DOHH2 (cell line): ENCODE measurements around the gene SLC44A1.
"Not testable (repeated sequence)": the region's sequence is repeated elsewhere in the genome, so short reads cannot be mapped to it uniquely, and the experiment has no call there.

Experiments
- H3F3A ChIP-seq: fragments of 200-600 bp; sonication (generic), shearing (Covaris generic); 2 replicates; pipeline ENCODE4 v1.6.0; 2016; ENCODE audit warnings: antibody characterized with exemption, mild to moderate bottlenecking; ENCODE audit not compliant: control insufficient read depth, insufficient read depth
- H3K27ac ChIP-seq: fragments of 200-600 bp; sonication (generic); 2 replicates; pipeline ENCODE4 v1.5.1; 2014; ENCODE audit warnings: low read depth, mild to moderate bottlenecking, low read length, moderate library complexity
- H3K27me3 ChIP-seq: fragments of 200-600 bp; sonication (generic); 2 replicates; pipeline ENCODE4 v1.6.1; 2014; ENCODE audit warnings: mild to moderate bottlenecking, low read length, mixed read lengths; ENCODE audit not compliant: control insufficient read depth
- H3K36me3 ChIP-seq: fragments of 200-600 bp; sonication (generic); 2 replicates; pipeline ENCODE4 v1.6.1; 2014; ENCODE audit warnings: mild to moderate bottlenecking, low read length, moderate library complexity, mixed read lengths; ENCODE audit not compliant: control insufficient read depth
- H3K4me1 ChIP-seq: fragments of 200-600 bp; sonication (generic); 2 replicates; pipeline ENCODE4 v1.6.1; 2014; ENCODE audit warnings: mild to moderate bottlenecking, low read length, mixed read lengths; ENCODE audit not compliant: control insufficient read depth
- H3K4me2 ChIP-seq: fragments of 200-600 bp; sonication (generic); 2 replicates; pipeline ENCODE4 v1.6.0; 2014; ENCODE audit warnings: mild to moderate bottlenecking, low read length, moderate library complexity
- H3K4me3 ChIP-seq: fragments of 200-600 bp; sonication (generic); 2 replicates; pipeline ENCODE4 v1.5.1; 2014; ENCODE audit warnings: mild to moderate bottlenecking, low read length, mixed read lengths
- H3K79me2 ChIP-seq: fragments of 200-600 bp; sonication (generic); 2 replicates; pipeline ENCODE4 v1.6.1; 2014; ENCODE audit warnings: mild to moderate bottlenecking, low read length, mixed read lengths; ENCODE audit not compliant: control insufficient read depth
- H3K9me2 ChIP-seq: fragments of 200-600 bp; sonication (generic); replicated peaks from 2 replicates; pipeline ENCODE4 v1.6.1; 2014; ENCODE audit warnings: mild to moderate bottlenecking, low read length, mixed read lengths; ENCODE audit not compliant: control insufficient read depth
- H3K9me3 ChIP-seq: fragments of 200-600 bp; sonication (generic); 2 replicates; pipeline ENCODE4 v1.6.1; 2014; ENCODE audit warnings: antibody characterized with exemption, low read length, mixed read lengths; ENCODE audit not compliant: control insufficient read depth, insufficient read depth
- H4K20me1 ChIP-seq: fragments of 200-600 bp; sonication (generic); 2 replicates; pipeline ENCODE4 v1.6.0; 2014; ENCODE audit warnings: low read depth, mild to moderate bottlenecking, antibody characterized with exemption, low read length, moderate library complexity; ENCODE audit not compliant: control insufficient read depth, insufficient read depth
- CTCF ChIP-seq: fragments of 200-600 bp; sonication (generic); IDR thresholded peaks from one replicate; pipeline ENCODE4 v1.5.1; 2014; ENCODE audit warnings: antibody characterized with exemption, mild to moderate bottlenecking, low read depth, low read length; ENCODE audit not compliant: poor library complexity, severe bottlenecking
- EZH2phosphoT487 ChIP-seq: fragments of 200-600 bp; sonication (generic); IDR thresholded peaks from 2 replicates; pipeline ENCODE4 v1.6.1; 2017; ENCODE audit warnings: borderline replicate concordance, mild to moderate bottlenecking, antibody characterized with exemption, low read length, moderate library complexity, mixed read lengths

SLC44A1 gene

GRCh38 chr9:105254226-105254625 is 9.8 kb downstream of the SLC44A1 start:
- Histone ChIP-seq H4K20me1 (no peaks in the 10 kb centered on the region), H3F3A (peaks cover 5% of the 10 kb centered on the region), H3K9me3 (no peaks in the 10 kb centered on the region), H3K4me3 (no peak overlapping the region), H3K36me3 (no peaks in the 10 kb centered on the region), H3K4me2 (no peak overlapping the region), H3K27me3 (no peaks in the 10 kb centered on the region), H3K4me1 (peaks cover 35% of the 10 kb centered on the region), H3K27ac (no peak overlapping the region), H3K9me2 (no peaks in the 10 kb centered on the region), H3K79me2 (peaks cover 70% of the 10 kb centered on the region)
- no peak for TF ChIP-seq EZH2phosphoT487
- TF ChIP-seq CTCF: no peak

- H3K4me3 ChIP-seq: no peak overlapping the region
- H3K9me3 ChIP-seq: no peaks in the 10 kb centered on the region
- no peaks in the 10 kb centered on the region for H3K27me3 ChIP-seq
- H4K20me1 ChIP-seq: no peaks in the 10 kb centered on the region
- no peak overlapping the region for H3K27ac ChIP-seq
- no peak overlapping the region for H3K4me2 ChIP-seq
- H3K9me2 ChIP-seq: no peaks in the 10 kb centered on the region
- peaks cover 47% of the 10 kb centered on the region for H3K4me1 ChIP-seq
- H3F3A ChIP-seq: peaks cover 7% of the 10 kb centered on the region
- H3K36me3 ChIP-seq: no peaks in the 10 kb centered on the region
- H3K79me2 ChIP-seq: peaks cover 69% of the 10 kb centered on the region
- TF ChIP-seq EZH2phosphoT487: no peak
- TF ChIP-seq CTCF: no peak
Observed at GRCh38 chr9:105255421-105255820, 11.0 kb downstream of the SLC44A1 start.

- H4K20me1 ChIP-seq, H3K4me3 ChIP-seq, H3K36me3 ChIP-seq, H3K27ac ChIP-seq, H3F3A ChIP-seq, H3K9me3 ChIP-seq, H3K27me3 ChIP-seq, H3K4me2 ChIP-seq, H3K9me2 ChIP-seq: not testable (repeated sequence)
- H3K79me2 ChIP-seq: peaks cover 67% of the 10 kb centered on the region
- peaks cover 46% of the 10 kb centered on the region for H3K4me1 ChIP-seq
Observed at GRCh38 chr9:105256569-105256968, 12.1 kb downstream of the SLC44A1 start.

GRCh38 chr9:105257809-105258208 is 13.4 kb downstream of the SLC44A1 start:
- no peak for TF ChIP-seq EZH2phosphoT487
- TF ChIP-seq CTCF: no peak
- Histone ChIP-seq H3K9me3 (no peaks in the 10 kb centered on the region), H3K4me2 (peak overlapping the region; percentile 43; the same call in 1 of the 2 replicates), H3K36me3 (no peaks in the 10 kb centered on the region; the same call in 1 of the 2 replicates), H3K79me2 (peaks cover 57% of the 10 kb centered on the region), H3K27ac (no peak overlapping the region), H3K4me1 (peaks cover 46% of the 10 kb centered on the region), H3K27me3 (no peaks in the 10 kb centered on the region), H3K9me2 (no peaks in the 10 kb centered on the region), H3K4me3 (no peak overlapping the region), H4K20me1 (no peaks in the 10 kb centered on the region), H3F3A (peaks cover 7% of the 10 kb centered on the region; the same call in 1 of the 2 replicates)
